GM18909 (cell line): ENCODE measurements around the gene SRM.
"Not testable (repeated sequence)": the region's sequence is repeated elsewhere in the genome, so short reads cannot be mapped to it uniquely, and the experiment has no call there.

Experiments used
- ATAC-seq: cut with Tn5 transposase; IDR thresholded peaks from one replicate; pipeline ENCODE4 v1.9.1; 2021; ENCODE audit warnings: mild to moderate bottlenecking; ENCODE audit not compliant: unreplicated experiment, poor library complexity

SRM gene

GRCh38 chr1:11065796-11066195 lies 6.0 kb upstream of the SRM start:
- no peak for ATAC-seq

GRCh38 chr1:11064942-11065341 lies 5.1 kb upstream of the SRM start:
- no peak for ATAC-seq

- not testable (repeated sequence) for ATAC-seq
Measured at GRCh38 chr1:11063937-11064537, 4.2 kb upstream of the SRM start.

- ATAC-seq = no peak
Measured at GRCh38 chr1:11062965-11063401, 3.2 kb upstream of the SRM start.

GRCh38 chr1:11061652-11062365 lies 2.0 kb upstream of the SRM start:
- no peak for ATAC-seq

GRCh38 chr1:11059155-11059967 lies 457 bp downstream of the SRM start:
- ATAC-seq = peak; percentile 30

- ATAC-seq = no peak
Measured at GRCh38 chr1:11058595-11059154, 1.1 kb downstream of the SRM start.

- no peak for ATAC-seq
Measured at GRCh38 chr1:11058026-11058425, 1.8 kb downstream of the SRM start.

- ATAC-seq = no peak
Measured at GRCh38 chr1:11057477-11057876, 2.3 kb downstream of the SRM start.

- ATAC-seq = no peak
Measured at GRCh38 chr1:11056504-11056903, 3.3 kb downstream of the SRM start.

- ATAC-seq = no peak
Measured at GRCh38 chr1:11055676-11056075, 4.1 kb downstream of the SRM start.

GRCh38 chr1:11054666-11055065 lies 5.2 kb downstream of the SRM start:
- no peak for ATAC-seq

- ATAC-seq = no peak
Measured at GRCh38 chr1:11054181-11054580, 5.6 kb downstream of the SRM start.

- ATAC-seq = no peak
Measured at GRCh38 chr1:11053758-11054137, 6.1 kb downstream of the SRM start.

GRCh38 chr1:11052839-11053757 lies 6.7 kb downstream of the SRM start:
- no peak for ATAC-seq

- no peak for ATAC-seq
Measured at GRCh38 chr1:11051781-11052511, 7.9 kb downstream of the SRM start.

GRCh38 chr1:11051121-11051520 lies 8.7 kb downstream of the SRM start:
- not testable (repeated sequence) for ATAC-seq

- no peak for ATAC-seq
Measured at GRCh38 chr1:11046625-11047365, 13.0 kb downstream of the SRM start, which contains the start of gene MASP2. TSS of gene MASP2 (minus strand) at chr1:11047239. CDS start at chr1:11047207, 32 bp downstream.

GRCh38 chr1:11046270-11046566 lies 13.6 kb downstream of the SRM start:
- no peak for ATAC-seq
